GM12891 (cell line): ENCODE measurements around the gene STK36.
A peak's percentile ranks its signal among the peaks of the same experiment; 100 is the strongest.

ENCODE experiments used
- POLR2A ChIP-seq: IDR thresholded peaks from 2 replicates; pipeline ENCODE4 v1.6.1; 2011; ENCODE audit warnings: low read depth, low read length, control low read depth
- POLR2AphosphoS5 ChIP-seq: IDR thresholded peaks from 2 replicates; pipeline ENCODE4 v1.6.1; 2011; ENCODE audit warnings: low read depth, low read length, control low read depth
- SPI1 ChIP-seq: IDR thresholded peaks from 2 replicates; pipeline ENCODE4 v1.6.1; 2011; ENCODE audit warnings: low read depth, low read length, control low read depth

DNA sequence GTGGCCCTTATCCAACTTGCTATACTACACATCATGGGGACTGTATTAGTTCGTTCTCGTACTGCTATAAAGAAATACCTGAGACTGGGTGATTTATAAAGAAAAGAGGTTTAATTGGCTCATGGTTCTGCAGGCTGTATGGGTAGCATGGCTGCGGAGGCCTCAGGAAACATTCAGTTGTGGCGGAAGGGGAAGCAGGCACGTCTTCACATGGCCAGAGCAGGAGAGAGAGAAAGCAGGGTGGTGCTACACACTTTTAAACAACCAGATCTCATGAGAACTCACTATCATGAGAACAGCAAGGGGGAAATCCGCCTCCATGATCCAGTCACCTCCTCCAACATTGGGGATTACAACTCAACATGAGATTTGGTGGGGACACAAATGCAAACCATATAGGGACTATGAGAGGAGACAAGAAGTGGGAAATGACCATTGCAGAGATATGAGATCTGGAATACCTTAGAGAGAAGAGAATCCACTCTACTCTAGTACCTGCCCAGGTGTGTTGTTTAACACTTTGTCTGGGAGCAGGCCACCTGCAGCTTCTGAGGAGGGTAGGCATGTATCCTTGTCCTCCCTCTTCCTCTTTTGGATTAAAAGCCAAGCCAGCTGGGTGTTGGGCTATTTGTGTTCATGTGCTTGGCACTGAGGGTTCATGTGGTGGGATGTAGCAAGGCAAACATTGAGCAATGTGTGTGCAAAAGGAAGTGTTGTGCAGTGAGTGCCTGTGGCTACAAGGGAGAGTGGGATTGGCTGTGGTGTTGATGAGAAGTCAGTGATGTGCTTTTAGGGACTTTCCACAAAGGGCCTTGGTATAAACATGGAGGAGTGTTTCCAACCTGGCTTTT lies 61.5 kb downstream of the STK36 start:
- TF ChIP-seq POLR2A: 0 out of 2 replicates have a peak, but pooled peaks have one; percentile 21
- peak; percentile 45; the same call in 1 of the 2 replicates for TF ChIP-seq SPI1
- peak; percentile 41; the same call in 1 of the 2 replicates for TF ChIP-seq POLR2AphosphoS5
